OCI-LY7 (cell line): ENCODE measurements around the gene CATSPER4. TPM values are rescaled to one million over a fixed set of nuclear protein-coding genes. Genes with fewer than 3 reads are reported as not detected.

Experiments
- BruUV-seq: library from RNA; stranded (reverse); fragments of 400-500 nt; replicated peaks from 2 replicates; lab custom pipeline; 2021; lab: Mats Ljungman, UMichigan
- CTCF ChIA-PET: fragments of 300-600 bp; sonication (Branson Sonifier 250); formaldehyde crosslinking; loops from one replicate; lab custom pipeline; 2022; ENCODE audit warnings: antibody characterized with exemption; ENCODE audit not compliant: unreplicated experiment; lab: Charles Lee
- POLR2A ChIA-PET: fragments of 300-600 bp; sonication (Branson Sonifier 250); formaldehyde crosslinking; loops from one replicate; lab custom pipeline; 2022; ENCODE audit warnings: antibody characterized with exemption; lab: Charles Lee
- DNase-seq: peaks from one replicate; pipeline ENCODE4 v3.0.0-alpha.2; 2015; ENCODE audit warnings: low spot score
- H2AFZ ChIP-seq: fragments of 200-600 bp; sonication (generic), shearing (Covaris generic); 2 replicates; pipeline ENCODE4 v1.6.1; 2014; ENCODE audit warnings: mild to moderate bottlenecking, antibody characterized with exemption, low read length, moderate library complexity
- H3K27ac ChIP-seq: fragments of 200-600 bp; sonication (generic); 2 replicates; pipeline ENCODE4 v1.5.1; 2014; ENCODE audit warnings: mixed run types, low read depth, mild to moderate bottlenecking, moderate library complexity, low read length, inconsistent platforms; ENCODE audit not compliant: poor library complexity, severe bottlenecking
- H3K36me3 ChIP-seq: fragments of 200-600 bp; sonication (generic); 2 replicates; pipeline ENCODE4 v1.6.1; 2014; ENCODE audit warnings: mild to moderate bottlenecking, antibody characterized with exemption, low read length, moderate library complexity, mixed read lengths; ENCODE audit not compliant: insufficient read depth
- H3K4me1 ChIP-seq: fragments of 200-600 bp; sonication (generic); 2 replicates; pipeline ENCODE4 v1.5.1; 2014; ENCODE audit warnings: mild to moderate bottlenecking, low read length; ENCODE audit not compliant: insufficient read depth, poor library complexity, severe bottlenecking
- H3K4me2 ChIP-seq: fragments of 200-600 bp; sonication (generic); 2 replicates; pipeline ENCODE4 v1.6.1; 2014; ENCODE audit warnings: mild to moderate bottlenecking, low read length
- H3K4me3 ChIP-seq: fragments of 200-600 bp; sonication (generic); 2 replicates; pipeline ENCODE4 v1.5.1; 2014; ENCODE audit warnings: mild to moderate bottlenecking, low read depth, low read length; ENCODE audit not compliant: poor library complexity, severe bottlenecking
- H3K79me2 ChIP-seq: fragments of 200-600 bp; sonication (generic); 2 replicates; pipeline ENCODE4 v1.6.1; 2016; ENCODE audit warnings: low read depth, mild to moderate bottlenecking, low read length, moderate library complexity, mixed read lengths; ENCODE audit not compliant: insufficient read depth
- H3K9me2 ChIP-seq: fragments of 200-600 bp; sonication (generic); 2 replicates; pipeline ENCODE4 v1.6.1; 2016; ENCODE audit warnings: mild to moderate bottlenecking, low read length, mixed read lengths; ENCODE audit not compliant: insufficient read depth
- H3K9me3 ChIP-seq: fragments of 200-600 bp; sonication (generic); 2 replicates; pipeline ENCODE4 v1.6.1; 2014; ENCODE audit warnings: mild to moderate bottlenecking, mixed run types, low read length, mixed read lengths
- H4K20me1 ChIP-seq: fragments of 200-600 bp; sonication (generic); 2 replicates; pipeline ENCODE4 v1.6.1; 2014; ENCODE audit warnings: mild to moderate bottlenecking, antibody characterized with exemption, low read length, moderate library complexity, mixed read lengths; ENCODE audit not compliant: insufficient read depth
- CTCF ChIP-seq: fragments of 200-600 bp; sonication (generic); conservative IDR thresholded peaks from 2 replicates; pipeline ENCODE4 v1.5.1; 2014; ENCODE audit warnings: mild to moderate bottlenecking, antibody characterized with exemption, low read length, moderate library complexity, mixed read lengths
- EZH2phosphoT487 ChIP-seq: fragments of 200-600 bp; sonication (generic); IDR thresholded peaks from 2 replicates; pipeline ENCODE4 v1.6.1; 2018; ENCODE audit warnings: low read depth, borderline replicate concordance, mild to moderate bottlenecking, mixed run types, antibody characterized with exemption, low read length, moderate library complexity, mixed read lengths
- intact Hi-C: fragments of 100-400 bp; cut with micrococcal nuclease; formaldehyde crosslinking; loops from one replicate; pipeline ENCODE4 v1.10.0; 2022; ENCODE audit not compliant: unreplicated experiment
- total RNA-seq, 2 experiments: library from RNA; depleted of rRNA in 1 of 2; stranded (reverse); fragments of >200 nt in 1 of 2; shearing (Covaris generic) in 1 of 2; gene quantifications; 2 replicates each; pipeline ENCODE4 v1.2.3, GENCODE V29; 2014 to 2022

Gene CATSPER4
- total RNA-seq, 2 experiments from 2014 or later = not detected

GRCh38 chr1:26210147-26210870, 19.9 kb downstream of the CATSPER4 start:
- CTCF ChIA-PET = no interaction called here
- H3K27ac ChIP-seq = no peak overlapping the region
- BruUV-seq = no TSS peak

GRCh38 chr1:26212726-26213125, 22.3 kb downstream of the CATSPER4 start:
- Histone ChIP-seq H3K9me3 (no peaks in the 10 kb centered on the region), H3K4me1 (no peaks in the 10 kb centered on the region), H4K20me1 (no peaks in the 10 kb centered on the region), H3K9me2 (no peaks in the 10 kb centered on the region), H3K79me2 (no peaks in the 10 kb centered on the region), H3K36me3 (no peaks in the 10 kb centered on the region), H3K4me3 (no peak overlapping the region), H2AFZ (no peak overlapping the region), H3K27ac (no peak overlapping the region), H3K4me2 (no peak overlapping the region)
- intact Hi-C loops = no loop called here
- BruUV-seq = no TSS peak
- ChIA-PET CTCF (no interaction called here), POLR2A (no interaction called here)
- TF ChIP-seq CTCF (no peak), EZH2phosphoT487 (no peak)
- DNase-seq = no peak

More at GRCh38 chr1:26210147-26210870, 19.9 kb downstream of the CATSPER4 start:
- Histone ChIP-seq H3K79me2 (no peaks in the 10 kb centered on the region), H3K4me3 (no peak overlapping the region), H3K4me1 (no peaks in the 10 kb centered on the region), H4K20me1 (no peaks in the 10 kb centered on the region), H3K9me3 (no peaks in the 10 kb centered on the region), H3K36me3 (no peaks in the 10 kb centered on the region), H3K4me2 (no peak overlapping the region), H2AFZ (no peak overlapping the region), H3K9me2 (no peaks in the 10 kb centered on the region)
- intact Hi-C loops = no loop called here
- no peak for DNase-seq
- POLR2A ChIA-PET = interaction anchor here (1.0 kb wide), 1 partner anchor 27 kb away, joined by 3 read pairs; no protein-coding TSS in a partner anchor
- no peak for TF ChIP-seq CTCF
- TF ChIP-seq EZH2phosphoT487 = no peak

- no peaks in the 10 kb centered on the region for H3K9me2 ChIP-seq
- TF ChIP-seq CTCF (no peak), EZH2phosphoT487 (no peak)
- H3K36me3 ChIP-seq = no peaks in the 10 kb centered on the region
- H3K9me3 ChIP-seq = no peaks in the 10 kb centered on the region
- no TSS peak for BruUV-seq
- ChIA-PET POLR2A (interaction anchor here (0.8 kb wide), 1 partner anchor 31 kb away, joined by 3 read pairs; no protein-coding TSS in a partner anchor), CTCF (no interaction called here)
- H4K20me1 ChIP-seq = no peaks in the 10 kb centered on the region
- H3K4me3 ChIP-seq = no peak overlapping the region
- H2AFZ ChIP-seq = no peak overlapping the region
- H3K79me2 ChIP-seq = no peaks in the 10 kb centered on the region
- DNase-seq = no peak
- H3K4me1 ChIP-seq = no peaks in the 10 kb centered on the region
- no peak overlapping the region for H3K4me2 ChIP-seq
- intact Hi-C loops = no loop called here
- H3K27ac ChIP-seq = no peak overlapping the region
Observed at GRCh38 chr1:26213335-26213905, 23.0 kb downstream of the CATSPER4 start.
